ENCODE results near the gene TFDP1.
"Not testable (repeated sequence)": the region's sequence is repeated elsewhere in the genome, so short reads cannot be mapped to it uniquely, and the experiment has no call there.

GRCh38 chr13:113563511-113563910 is 21.0 kb upstream of the TFDP1 start:
- not testable (repeated sequence) for TF ChIP-seq SMC3, CEBPB (IDR thresholded peaks at IDR 0.05; ENCODE audit: low read depth, low read length)
